Uterus (tissue), 4 donors: ENCODE results near the gene PTCH2. TPM values are rescaled to one million over a fixed set of nuclear protein-coding genes. Genes with fewer than 3 reads are reported as not detected.
"Not testable (repeated sequence)": the region's sequence is repeated elsewhere in the genome, so short reads cannot be mapped to it uniquely, and the experiment has no call there.

ENCODE experiments used
- DNase-seq, 2 donors: peaks; one replicate each; pipeline ENCODE4 v3.0.0-alpha.2; 2019 to 2020
- H3K27ac ChIP-seq, 2 donors: fragments of 200-600 bp; sonication (generic); 1 replicate in 1 of 2; 2 replicates in 1 of 2; pipeline ENCODE4 v1.5.1; 2016 to 2018
- H3K27me3 ChIP-seq, 2 donors: fragments of 200-600 bp; sonication (generic); one replicate each; pipeline ENCODE4 v1.5.1; 2018 to 2019; ENCODE audit warnings: control low read depth in 1 of 2
- H3K36me3 ChIP-seq, 2 donors: fragments of 200-600 bp; sonication (generic); one replicate each; pipeline ENCODE4 v1.5.1; 2019; ENCODE audit warnings: control low read depth in 1 of 2
- H3K4me1 ChIP-seq, 2 donors: fragments of 200-600 bp; sonication (generic); one replicate each; pipeline ENCODE4 v1.5.1; 2018 to 2019; ENCODE audit warnings: control low read depth in 1 of 2
- H3K4me3 ChIP-seq, 2 donors: fragments of 200-600 bp; sonication (generic); 1 replicate in 1 of 2; 2 replicates in 1 of 2; pipeline ENCODE4 v1.5.1; 2018 to 2019; ENCODE audit warnings: mild to moderate bottlenecking in 1 of 2
- H3K9me3 ChIP-seq, 2 donors: fragments of 200-600 bp; sonication (generic); one replicate each; pipeline ENCODE4 v1.5.1; 2019; ENCODE audit warnings: control low read depth in 1 of 2
- CTCF ChIP-seq, 4 experiments: fragments of 200-600 bp in 2 of 4; fragments of 450-650 bp in 2 of 4; sonication (generic) in 2 of 4; IDR thresholded peaks; one replicate each; pipeline ENCODE4 v1.5.1; 2016 to 2019; ENCODE audit warnings: antibody characterized with exemption in 4 of 4, mild to moderate bottlenecking in 2 of 4, moderate library complexity in 1 of 4
- POLR2A ChIP-seq, 2 donors: fragments of 450-650 bp; IDR thresholded peaks; one replicate each; pipeline ENCODE4 v1.6.1; 2016; ENCODE audit warnings: antibody characterized with exemption in 2 of 2, mild to moderate bottlenecking in 1 of 2, moderate library complexity in 1 of 2
- intact Hi-C: fragments of 100-400 bp; cut with DNase I; formaldehyde crosslinking; loops from one replicate; pipeline ENCODE4 v1.15.1; 2023; ENCODE audit warnings: low total_unique reads
- total RNA-seq, 4 donors: library from RNA; depleted of rRNA in 3 of 4; stranded (reverse); fragments of >200 nt in 3 of 4; gene quantifications; one replicate each; pipeline versions ENCODE4 v1.1.0 to v1.2.4, GENCODE V29; 2014 to 2023
- donor health status: DM: yes; HTN: yes; CAD: no.

The PTCH2 gene
- total RNA-seq, 4 donors from 2014 or later: 3.1 to 8.1 (median 5.4) TPM

- intact Hi-C loops: loop anchor here (10.0 kb wide), 1 partner anchor 55 kb away; the partner anchor contains the start of gene BEST4
- Histone ChIP-seq H3K4me3 (no peak overlapping the region), H3K36me3 (no peaks in the 10 kb centered on the region), H3K27ac (no peak overlapping the region), H3K9me3 (no peaks in the 10 kb centered on the region), H3K4me1 (no peaks in the 10 kb centered on the region), H3K27me3 (no peaks in the 10 kb centered on the region)
- TF ChIP-seq POLR2A (IDR thresholded peaks at IDR 0.05): no peak
- TF ChIP-seq CTCF (IDR thresholded peaks at IDR 0.05): no peak
- DNase-seq: no peak
Measured at GRCh38 chr1:44839576-44839975, 3.5 kb downstream of the PTCH2 start.

GRCh38 chr1:44838294-44838693 is 4.8 kb downstream of the PTCH2 start:
- not testable (repeated sequence) for H3K4me3 ChIP-seq, DNase-seq, H3K9me3 ChIP-seq, H3K36me3 ChIP-seq, H3K4me1 ChIP-seq, H3K27me3 ChIP-seq, H3K27ac ChIP-seq
- intact Hi-C loops: loop anchor here (10.0 kb wide), 1 partner anchor 53 kb away; the partner anchor contains the start of gene BEST4

GRCh38 chr1:44835738-44836675 is 7.0 kb downstream of the PTCH2 start:
- peak overlapping the region in 1 of 2 donors; percentile 26 for H3K27ac ChIP-seq
- TF ChIP-seq POLR2A (IDR thresholded peaks at IDR 0.05) (no peak), CTCF (IDR thresholded peaks at IDR 0.05) (peak; percentile 76 to 80 (median 79))

GRCh38 chr1:44834328-44834727 is 8.7 kb downstream of the PTCH2 start:
- Histone ChIP-seq H3K4me3 (no peak overlapping the region), H3K9me3 (no peaks in the 10 kb centered on the region), H3K4me1 (no peaks in the 10 kb centered on the region), H3K27ac (no peak overlapping the region), H3K36me3 (no peaks in the 10 kb centered on the region), H3K27me3 (no peaks in the 10 kb centered on the region)
- no peak for TF ChIP-seq POLR2A (IDR thresholded peaks at IDR 0.05)
- TF ChIP-seq CTCF (IDR thresholded peaks at IDR 0.05): no peak
- DNase-seq: no peak
- intact Hi-C loops: loop anchor here (10.0 kb wide), 1 partner anchor 50 kb away; the partner anchor contains the start of gene BEST4

More at GRCh38 chr1:44835738-44836675, 7.0 kb downstream of the PTCH2 start:
- DNase-seq: peak; percentile 85
- no peaks in the 10 kb centered on the region for H3K4me1 ChIP-seq
- H3K9me3 ChIP-seq: no peaks in the 10 kb centered on the region
- H3K36me3 ChIP-seq: no peaks in the 10 kb centered on the region
- no peak overlapping the region for H3K4me3 ChIP-seq
- no peaks in the 10 kb centered on the region for H3K27me3 ChIP-seq
- intact Hi-C loops: loop anchor here (10.0 kb wide), 1 partner anchor 51 kb away; the partner anchor contains the start of gene BEST4

- DNase-seq: no peak
- Histone ChIP-seq H3K4me1 (no peaks in the 10 kb centered on the region), H3K9me3 (no peaks in the 10 kb centered on the region), H3K27ac (no peak overlapping the region), H3K4me3 (no peak overlapping the region), H3K27me3 (no peaks in the 10 kb centered on the region), H3K36me3 (no peaks in the 10 kb centered on the region)
- intact Hi-C loops: loop anchor here (10.0 kb wide), 1 partner anchor 47 kb away; the partner anchor contains the start of gene BEST4
- TF ChIP-seq POLR2A (IDR thresholded peaks at IDR 0.05) (no peak), CTCF (IDR thresholded peaks at IDR 0.05) (no peak)
Measured at GRCh38 chr1:44832056-44832705, 10.9 kb downstream of the PTCH2 start.
